Liver (tissue), 3 donors: Measurements from ENCODE around the gene DNAH17.

ENCODE experiments used
- ATF3 ChIP-seq: IDR thresholded peaks from 2 replicates; pipeline ENCODE4 v1.6.1; 2016; ENCODE audit warnings: antibody characterized with exemption
- CTCF ChIP-seq: fragments of 150-350 bp; IDR thresholded peaks from 2 replicates; pipeline ENCODE4 v1.5.1; 2017; ENCODE audit warnings: improper control_type of control experiment, low read depth, low read length; ENCODE audit not compliant: missing input control
- NR2F2 ChIP-seq: IDR thresholded peaks from 2 replicates; pipeline ENCODE4 v1.6.1; 2016; ENCODE audit warnings: antibody characterized with exemption
- RAD21 ChIP-seq, 2 donors: IDR thresholded peaks; 2 replicates each; pipeline ENCODE4 v1.6.1; 2016; ENCODE audit warnings: antibody characterized with exemption in 2 of 2, mild to moderate bottlenecking in 2 of 2
- RXRA ChIP-seq, 2 donors: IDR thresholded peaks; 2 replicates each; pipeline ENCODE4 v1.6.1; 2017 to 2018; ENCODE audit warnings: antibody characterized with exemption in 2 of 2, mild to moderate bottlenecking in 1 of 2
- YY1 ChIP-seq: IDR thresholded peaks from 2 replicates; pipeline ENCODE4 v1.6.1; 2016; ENCODE audit warnings: antibody characterized with exemption, mild to moderate bottlenecking
- donor health status: healthy.
- donor health status: healthy.

GRCh38 chr17:78532922-78533640 is 44.1 kb downstream of the DNAH17 start:
- TF ChIP-seq RAD21 (IDR thresholded peaks at IDR 0.05), result no peak
- no peak for TF ChIP-seq CTCF
- TF ChIP-seq NR2F2, result no peak
- TF ChIP-seq YY1, result no peak
- TF ChIP-seq RXRA (IDR thresholded peaks at IDR 0.05), result no peak
- no peak for TF ChIP-seq ATF3
